Hair follicular keratinocyte (primary cell): ENCODE measurements around the gene LDLRAP1. TPM values are rescaled to one million over a fixed set of nuclear protein-coding genes. Genes with fewer than 3 reads are reported as not detected.

Source experiments
- total RNA-seq: library from RNA; depleted of rRNA; stranded (reverse); fragments of >200 nt; gene quantifications from 2 replicates; pipeline ENCODE4 v1.2.3, GENCODE V29; 2015

LDLRAP1 gene, protein sequence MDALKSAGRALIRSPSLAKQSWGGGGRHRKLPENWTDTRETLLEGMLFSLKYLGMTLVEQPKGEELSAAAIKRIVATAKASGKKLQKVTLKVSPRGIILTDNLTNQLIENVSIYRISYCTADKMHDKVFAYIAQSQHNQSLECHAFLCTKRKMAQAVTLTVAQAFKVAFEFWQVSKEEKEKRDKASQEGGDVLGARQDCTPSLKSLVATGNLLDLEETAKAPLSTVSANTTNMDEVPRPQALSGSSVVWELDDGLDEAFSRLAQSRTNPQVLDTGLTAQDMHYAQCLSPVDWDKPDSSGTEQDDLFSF
- total RNA-seq, result 29.3 TPM in 2 replicates

DNA sequence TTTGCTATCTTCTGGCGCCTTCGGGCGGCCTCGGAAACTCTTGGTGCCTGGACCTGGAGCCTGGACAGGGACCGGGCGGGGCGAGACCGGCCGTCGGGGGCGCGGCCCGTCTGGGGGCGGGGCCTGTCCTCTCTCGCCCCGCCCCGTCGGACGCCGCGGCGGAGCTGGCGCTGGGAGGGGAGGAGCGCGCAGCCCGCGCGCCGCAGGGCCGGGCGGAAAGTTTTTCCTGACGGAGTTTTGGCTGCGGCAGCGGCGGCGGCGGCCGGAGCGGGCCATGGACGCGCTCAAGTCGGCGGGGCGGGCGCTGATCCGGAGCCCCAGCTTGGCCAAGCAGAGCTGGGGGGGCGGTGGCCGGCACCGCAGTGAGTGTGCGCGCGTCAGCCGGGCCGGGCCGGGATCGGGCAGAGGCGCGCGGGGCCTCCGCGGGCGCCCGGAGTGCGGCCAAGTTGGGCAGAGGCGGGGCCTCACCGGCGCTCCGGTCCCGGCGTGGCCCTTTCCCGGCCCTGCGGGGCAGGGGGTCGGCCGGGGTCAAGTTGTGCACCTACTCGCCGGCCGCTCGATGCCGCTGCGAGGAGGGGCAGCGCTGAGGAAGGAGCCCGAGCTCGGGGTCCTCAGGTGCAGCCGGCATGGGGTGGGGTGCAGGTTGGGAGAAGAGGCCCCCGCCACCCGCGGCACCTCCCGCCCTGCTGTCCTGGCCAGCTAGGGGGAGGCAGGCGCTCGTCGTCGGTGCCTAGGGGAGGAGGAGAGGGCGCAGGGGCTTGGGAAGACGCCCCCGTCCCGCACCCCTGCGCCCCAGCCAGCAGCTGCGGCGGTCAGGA is at the start of gene LDLRAP1:
Gene LDLRAP1 (plus strand): TSS at position 182 of the 818 bp plus-strand sequence. CDS start 93 bp downstream, at position 275.

DNA sequence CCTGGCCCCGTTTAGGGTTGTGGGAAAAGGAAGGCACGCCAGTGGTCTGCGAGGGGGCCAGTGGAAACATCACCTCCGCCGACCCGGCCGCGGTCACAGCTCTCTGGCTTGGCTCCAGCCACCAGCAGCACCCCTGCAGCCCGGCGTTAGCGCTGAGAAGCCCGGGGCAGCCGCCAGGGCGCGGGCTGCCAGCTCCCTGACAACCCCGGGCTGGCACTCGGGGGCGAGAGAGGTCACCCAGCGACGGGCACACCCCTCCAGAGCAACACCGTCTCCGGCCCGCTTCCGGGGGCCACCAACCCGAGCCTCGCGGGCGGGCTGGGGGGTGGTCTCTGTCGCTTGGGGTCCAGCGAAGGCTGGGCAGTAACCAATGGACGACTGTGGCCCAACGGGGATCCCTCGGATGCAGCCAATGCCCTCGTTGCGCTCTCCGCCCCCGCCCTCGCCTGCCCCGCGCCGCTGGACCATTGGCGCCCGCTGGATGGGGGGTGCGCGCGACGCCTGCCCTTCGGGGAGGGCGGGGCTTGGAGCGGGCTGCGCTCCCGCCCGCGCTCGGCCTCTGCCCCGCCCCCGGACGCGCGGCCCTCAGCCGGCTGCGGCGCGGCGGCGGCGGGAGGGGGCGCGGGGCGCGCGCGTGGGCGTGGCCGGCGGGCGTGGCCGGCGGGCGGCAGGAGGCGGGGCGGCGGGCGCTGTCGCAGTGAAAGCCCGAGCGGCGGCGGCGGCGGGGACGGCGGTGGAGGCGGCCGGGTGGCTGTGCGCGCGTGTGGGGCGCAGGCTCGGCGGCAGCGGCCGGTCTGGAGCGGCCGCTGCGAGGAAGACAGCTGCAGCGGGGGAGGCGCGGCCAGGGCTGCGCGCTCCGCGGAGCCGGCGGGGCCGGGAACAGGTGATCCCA is 72.9 kb downstream of the LDLRAP1 start, which contains the start of gene MAN1C1:
Gene MAN1C1 (plus strand): TSS at position 697 of the 892 bp plus-strand sequence. CDS start 1,007 bp downstream, outside the sequence.

Other genes starting within 250 kb of the LDLRAP1 start
- 90.7 and 97.5 TPM in 2 replicates for gene TMEM50A, start 205.3 kb upstream of the LDLRAP1 start, total RNA-seq
- 0.31 and 0.95 TPM in 2 replicates for gene RHCE, start 122.8 kb upstream of the LDLRAP1 start, total RNA-seq
- 11.5 and 15.0 TPM in 2 replicates for gene MACO1, start 112.7 kb upstream of the LDLRAP1 start, total RNA-seq
- gene MAN1C1, start 73.2 kb downstream of the LDLRAP1 start, total RNA-seq, result 1.1 TPM in 1 of 2 replicates, not detected in the other